Cerebellar cortex (tissue), 1 donor: Measurements from ENCODE around the gene CDK14.
A peak's percentile ranks its signal among the peaks of the same experiment; 100 is the strongest.
"Not testable (repeated sequence)": the region's sequence is repeated elsewhere in the genome, so short reads cannot be mapped to it uniquely, and the experiment has no call there.

Experiments
- DNase-seq: peaks from one replicate; pipeline ENCODE4 v3.0.0-alpha.2; 2015; ENCODE audit warnings: low spot score

CDK14 gene

GRCh38 chr7:90792301-90792700 lies 196.2 kb downstream of the CDK14 start:
- no peak for DNase-seq

- not testable (repeated sequence) for DNase-seq
Observed at GRCh38 chr7:90794234-90794633, 198.1 kb downstream of the CDK14 start.

- DNase-seq = no peak
Observed at GRCh38 chr7:90797596-90797995, 201.5 kb downstream of the CDK14 start.

- DNase-seq = no peak
Observed at GRCh38 chr7:90804370-90804769, 208.2 kb downstream of the CDK14 start.

- not testable (repeated sequence) for DNase-seq
Observed at GRCh38 chr7:90815552-90815951, 219.4 kb downstream of the CDK14 start.

GRCh38 chr7:90816511-90817142 lies 220.5 kb downstream of the CDK14 start:
- DNase-seq = peak; percentile 24

GRCh38 chr7:90817151-90817550 lies 221.0 kb downstream of the CDK14 start:
- DNase-seq = no peak

GRCh38 chr7:90817846-90818245 lies 221.7 kb downstream of the CDK14 start:
- DNase-seq = no peak

GRCh38 chr7:90818341-90818740 lies 222.2 kb downstream of the CDK14 start:
- DNase-seq = no peak

- DNase-seq = no peak
Observed at GRCh38 chr7:90821961-90822620, 226.0 kb downstream of the CDK14 start.

GRCh38 chr7:90824386-90825307 lies 228.5 kb downstream of the CDK14 start:
- no peak for DNase-seq

GRCh38 chr7:90825779-90826178 lies 229.7 kb downstream of the CDK14 start:
- no peak for DNase-seq

- no peak for DNase-seq
Observed at GRCh38 chr7:90828601-90829000, 232.5 kb downstream of the CDK14 start.

GRCh38 chr7:90830308-90830707 lies 234.2 kb downstream of the CDK14 start:
- DNase-seq = no peak

- DNase-seq = no peak
Observed at GRCh38 chr7:90832726-90833125, 236.6 kb downstream of the CDK14 start.

- DNase-seq = no peak
Observed at GRCh38 chr7:90833443-90833842, 237.3 kb downstream of the CDK14 start.

- peak; percentile 51 for DNase-seq
Observed at GRCh38 chr7:90834771-90835170, 238.7 kb downstream of the CDK14 start.

GRCh38 chr7:90835861-90836260 lies 239.7 kb downstream of the CDK14 start:
- DNase-seq = no peak

GRCh38 chr7:90836937-90837336 lies 240.8 kb downstream of the CDK14 start:
- no peak for DNase-seq

GRCh38 chr7:90838799-90839198 lies 242.7 kb downstream of the CDK14 start:
- no peak for DNase-seq

GRCh38 chr7:90839316-90839715 lies 243.2 kb downstream of the CDK14 start:
- DNase-seq = peak; percentile 45

GRCh38 chr7:90839727-90840291 lies 243.7 kb downstream of the CDK14 start:
- no peak for DNase-seq
